Endothelial cell of umbilical vein (primary cell): ENCODE data around the gene RAMP3. TPM values are rescaled to one million over a fixed set of nuclear protein-coding genes. Genes with fewer than 3 reads are reported as not detected.
A peak's percentile ranks its signal among the peaks of the same experiment; 100 is the strongest.

Experiments
- BruUV-seq: library from RNA; stranded (reverse); fragments of 400-500 nt; replicated peaks from 2 replicates; lab custom pipeline; 2021; lab: Mats Ljungman, UMichigan
- CTCF ChIA-PET: fragments of 300-600, 350-600 bp; sonication (Branson Sonifier 250); formaldehyde crosslinking; loops from one replicate; lab custom pipeline; 2021; ENCODE audit warnings: antibody characterized with exemption, inconsistent platforms; lab: Charles Lee
- POLR2A ChIA-PET: fragments of 300-600, 350-600 bp; sonication (Branson Sonifier 250); formaldehyde crosslinking; loops from one replicate; lab custom pipeline; 2021; ENCODE audit warnings: antibody characterized with exemption, inconsistent platforms; lab: Charles Lee
- DNase-seq: peaks from one replicate; pipeline ENCODE4 v3.0.0-alpha.2; 2011; ENCODE audit warnings: low read depth, low spot score
- FAIRE-seq: peaks from 2 replicates; lab custom pipeline; 2011; peaks lifted over from hg19 to GRCh38; lab: Jason Lieb, UNC
- H2AFZ ChIP-seq: 2 replicates; pipeline ENCODE4 v1.6.0; 2012; ENCODE audit warnings: low read depth, low read length, control low read depth, inconsistent platforms
- H3K27ac ChIP-seq: 2 replicates; pipeline ENCODE4 v1.5.1; 2011; ENCODE audit warnings: low read depth, mild to moderate bottlenecking, control low read depth, low read length, moderate library complexity; ENCODE audit not compliant: insufficient read depth
- H3K27me3 ChIP-seq, 2 experiments: 2 replicates each; pipeline versions ENCODE4 v1.6.0 to v1.6.1; 2011; ENCODE audit warnings: low read length in 2 of 2, mixed read lengths in 1 of 2; ENCODE audit not compliant: control insufficient read depth in 2 of 2, insufficient read depth in 2 of 2
- H3K36me3 ChIP-seq, 2 experiments: 2 replicates in 1 of 2; 3 replicates in 1 of 2; pipeline ENCODE4 v1.5.1; 2011; ENCODE audit warnings: low read length in 2 of 2, mild to moderate bottlenecking in 1 of 2, moderate library complexity in 1 of 2; ENCODE audit not compliant: control insufficient read depth in 2 of 2, insufficient read depth in 2 of 2; ENCODE audit errors: extremely low read depth in 1 of 2
- H3K4me1 ChIP-seq: 3 replicates; pipeline ENCODE4 v1.5.1; 2011; ENCODE audit warnings: mild to moderate bottlenecking, low read length; ENCODE audit not compliant: control insufficient read depth, insufficient read depth; ENCODE audit errors: extremely low read depth
- H3K4me2 ChIP-seq: 2 replicates; pipeline ENCODE4 v1.6.1; 2011; ENCODE audit warnings: low read length, control low read depth, mixed read lengths; ENCODE audit not compliant: insufficient read depth
- H3K4me3 ChIP-seq, 3 experiments: fragments of 200-600 bp in 1 of 3; sonication (generic), shearing (Covaris generic) in 1 of 3; replicated peaks in 1 of 3; 2 replicates each; pipeline ENCODE4 v1.5.1; 2011 to 2016; ENCODE audit warnings: control low read depth in 3 of 3, low read length in 3 of 3, mild to moderate bottlenecking in 2 of 3, inconsistent platforms in 1 of 3, low read depth in 1 of 3, moderate library complexity in 1 of 3; ENCODE audit not compliant: insufficient read depth in 1 of 3
- H3K79me2 ChIP-seq: 2 replicates; pipeline ENCODE4 v1.6.0; 2012; ENCODE audit warnings: low read length, inconsistent platforms; ENCODE audit not compliant: control insufficient read depth, insufficient read depth
- H3K9ac ChIP-seq: replicated peaks from 2 replicates; pipeline ENCODE3; 2011; ENCODE audit warnings: low read length, control low read depth; ENCODE audit not compliant: insufficient read depth; ENCODE audit errors: extremely low read depth
- H3K9me1 ChIP-seq: replicated peaks from 3 replicates; pipeline ENCODE4 v1.6.0; 2011; ENCODE audit warnings: mild to moderate bottlenecking, low read length; ENCODE audit not compliant: control insufficient read depth, insufficient read depth; ENCODE audit errors: extremely low read depth
- H3K9me3 ChIP-seq: replicated peaks from 2 replicates; pipeline ENCODE4 v1.5.1; 2012; ENCODE audit warnings: low read length, inconsistent platforms; ENCODE audit not compliant: control insufficient read depth, insufficient read depth
- H4K20me1 ChIP-seq: replicated peaks from 2 replicates; pipeline ENCODE3; 2011; ENCODE audit warnings: mild to moderate bottlenecking, low read length; ENCODE audit not compliant: control insufficient read depth, insufficient read depth; ENCODE audit errors: extremely low read depth
- EZH2 ChIP-seq: IDR thresholded peaks from 2 replicates; pipeline ENCODE4 v1.6.1; 2012; ENCODE audit warnings: borderline replicate concordance, low read depth, mild to moderate bottlenecking, moderate library complexity, low read length, inconsistent platforms; ENCODE audit not compliant: severe bottlenecking
- FOS ChIP-seq: IDR thresholded peaks from 2 replicates; pipeline ENCODE4 v1.6.1; 2011; ENCODE audit warnings: mild to moderate bottlenecking, low read length, moderate library complexity, borderline replicate concordance; ENCODE audit not compliant: insufficient read depth
- GATA2 ChIP-seq: IDR thresholded peaks from 2 replicates; pipeline ENCODE4 v1.7.0; 2011; ENCODE audit warnings: low read depth, mild to moderate bottlenecking, moderate library complexity, mixed read lengths, low read length; ENCODE audit not compliant: insufficient read length, insufficient read depth
- JUN ChIP-seq: IDR thresholded peaks from 2 replicates; pipeline ENCODE4 v1.6.1; 2011; ENCODE audit warnings: borderline replicate concordance, low read depth; ENCODE audit not compliant: insufficient read length, insufficient read depth
- MYC ChIP-seq: IDR thresholded peaks from one replicate; pipeline ENCODE4 v1.6.1; 2011; ENCODE audit warnings: mild to moderate bottlenecking, low read depth, low read length
- POLR2A ChIP-seq: IDR thresholded peaks from 2 replicates; pipeline ENCODE4 v1.6.1; 2012; ENCODE audit warnings: low read depth, mild to moderate bottlenecking, control low read depth, low read length
- POLR2AphosphoS5 ChIP-seq: IDR thresholded peaks from 2 replicates; pipeline ENCODE4 v1.6.1; 2012; ENCODE audit warnings: low read depth, mild to moderate bottlenecking, control low read depth, low read length, moderate library complexity; ENCODE audit not compliant: insufficient read depth
- dilution Hi-C: fragments of 300-500 bp; cut with MboI; formaldehyde crosslinking; loops from one replicate; pipeline ENCODE4 v1.15.0; 2019; ENCODE audit warnings: low sequenced_read_pairs; ENCODE audit not compliant: extremely low pct_ligation_motif_present
- intact Hi-C: fragments of 100-400 bp; cut with micrococcal nuclease; formaldehyde crosslinking; loops from one replicate; pipeline ENCODE4 v1.10.0; 2022
- polyA plus RNA-seq, 4 experiments: library from polyadenylated mRNA; depleted of rRNA in 3 of 4; stranded (reverse) in 3 of 4; unstranded in 1 of 4; fragments of >200 nt; gene quantifications; 2 replicates each; pipeline versions ENCODE4 v1.2.1 to v1.2.3, GENCODE V29; 2011 to 2012; ENCODE audit warnings: missing spikeins in 1 of 4
- total RNA-seq: library from RNA; stranded (reverse); gene quantifications from 2 replicates; pipeline ENCODE4 v1.2.3, GENCODE V29; 2021
- TF ChIP-seq, protein P1 (sequence below), 2 donors: IDR thresholded peaks; 1 replicate in 1 of 2; 2 replicates in 1 of 2; pipeline ENCODE4 v1.5.1; 2011; ENCODE audit warnings: low read length in 2 of 2, mild to moderate bottlenecking in 2 of 2, moderate library complexity in 2 of 2, control low read depth in 1 of 2, inconsistent platforms in 1 of 2, low read depth in 1 of 2; ENCODE audit not compliant: insufficient read depth in 1 of 2; ENCODE audit errors: extremely low read depth in 1 of 2
- TF ChIP-seq, protein P2 (sequence below): IDR thresholded peaks from 2 replicates; pipeline ENCODE4 v1.6.1; 2011; ENCODE audit not compliant: insufficient read depth, insufficient read length

Gene RAMP3
- total and polyA plus RNA-seq, 2 donors (not counting 3 experiments of a cell fraction or from before 2014, with no cell fraction given) = not detected

DNA sequence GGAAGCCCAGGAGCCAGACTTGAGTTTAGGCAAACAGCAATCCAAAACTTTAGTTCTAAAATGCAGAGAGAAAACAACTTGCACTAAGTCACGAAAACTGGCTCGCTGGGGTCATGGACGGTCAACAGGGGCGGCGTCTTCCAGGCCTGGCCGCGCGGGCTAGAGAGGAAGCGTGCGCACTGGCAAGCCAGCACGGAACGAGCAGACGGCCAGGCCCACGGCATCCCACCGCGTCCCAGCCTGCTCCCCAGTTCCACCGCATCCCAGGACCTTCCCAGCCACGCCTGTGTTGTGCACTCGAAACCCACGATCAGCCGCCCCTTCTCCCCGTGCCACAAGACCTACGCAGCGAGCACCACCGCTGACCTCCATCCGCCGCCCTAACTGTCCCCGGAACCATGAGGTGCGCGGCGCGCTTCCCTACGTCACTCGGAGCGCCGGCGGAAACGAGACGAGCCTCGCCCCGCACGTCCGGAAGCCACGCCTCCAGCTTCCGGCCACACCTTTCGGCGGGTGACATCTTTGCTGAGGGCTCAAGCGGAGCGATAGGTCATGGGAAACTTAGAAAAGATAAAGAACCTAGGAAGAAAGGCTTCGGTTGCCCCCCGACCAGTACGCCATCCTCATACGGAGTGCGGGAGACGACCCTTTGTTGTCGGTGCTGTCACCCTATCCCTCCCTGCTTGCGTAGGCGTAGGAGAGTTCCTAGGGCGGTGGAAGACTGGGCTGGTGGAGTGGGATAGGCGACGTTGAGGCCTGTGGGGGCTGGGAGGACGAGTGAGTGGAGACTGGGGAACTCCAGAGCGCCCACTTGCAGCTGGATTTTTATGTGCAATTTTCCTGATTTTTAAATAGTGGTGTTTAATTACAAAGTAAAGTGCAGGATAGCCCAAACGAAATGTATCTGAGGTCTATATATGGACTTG lies 46.0 kb upstream of the RAMP3 start, which contains the start of gene TBRG4:
Gene TBRG4, minus strand, starts transcription at position 400 of the 926 bp plus-strand sequence. CDS start 2,460 bp downstream, outside the sequence.
- peaks cover 40% of the 10 kb centered on the region for H3K79me2 ChIP-seq
- TF ChIP-seq POLR2AphosphoS5 (peak; percentile 95), JUN (no peak), POLR2A (peak; percentile 82), GATA2 (no peak), FOS (no peak), EZH2 (no peak), MYC (peak; percentile 93)
- TF ChIP-seq, protein P1, sequence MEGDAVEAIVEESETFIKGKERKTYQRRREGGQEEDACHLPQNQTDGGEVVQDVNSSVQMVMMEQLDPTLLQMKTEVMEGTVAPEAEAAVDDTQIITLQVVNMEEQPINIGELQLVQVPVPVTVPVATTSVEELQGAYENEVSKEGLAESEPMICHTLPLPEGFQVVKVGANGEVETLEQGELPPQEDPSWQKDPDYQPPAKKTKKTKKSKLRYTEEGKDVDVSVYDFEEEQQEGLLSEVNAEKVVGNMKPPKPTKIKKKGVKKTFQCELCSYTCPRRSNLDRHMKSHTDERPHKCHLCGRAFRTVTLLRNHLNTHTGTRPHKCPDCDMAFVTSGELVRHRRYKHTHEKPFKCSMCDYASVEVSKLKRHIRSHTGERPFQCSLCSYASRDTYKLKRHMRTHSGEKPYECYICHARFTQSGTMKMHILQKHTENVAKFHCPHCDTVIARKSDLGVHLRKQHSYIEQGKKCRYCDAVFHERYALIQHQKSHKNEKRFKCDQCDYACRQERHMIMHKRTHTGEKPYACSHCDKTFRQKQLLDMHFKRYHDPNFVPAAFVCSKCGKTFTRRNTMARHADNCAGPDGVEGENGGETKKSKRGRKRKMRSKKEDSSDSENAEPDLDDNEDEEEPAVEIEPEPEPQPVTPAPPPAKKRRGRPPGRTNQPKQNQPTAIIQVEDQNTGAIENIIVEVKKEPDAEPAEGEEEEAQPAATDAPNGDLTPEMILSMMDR (IDR thresholded peaks at IDR 0.05; ENCODE audit: extremely low read depth in 1 of 2, insufficient read depth in 1 of 2, low read depth in 1 of 2, low read length in 2 of 2) = peak in 1 of 2 donors; percentile 42
- TF ChIP-seq, protein P2, sequence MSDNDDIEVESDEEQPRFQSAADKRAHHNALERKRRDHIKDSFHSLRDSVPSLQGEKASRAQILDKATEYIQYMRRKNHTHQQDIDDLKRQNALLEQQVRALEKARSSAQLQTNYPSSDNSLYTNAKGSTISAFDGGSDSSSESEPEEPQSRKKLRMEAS = peak; percentile 48
- BruUV-seq = TSS peak; percentile 94
- peak within 1 kb of the TSS; percentile 33 to 88 (median 64) for H3K4me3 ChIP-seq
- peak within 1 kb of the TSS; percentile 15 for H2AFZ ChIP-seq
- dilution Hi-C loops (no loop called here), intact Hi-C loops (loop anchor here (1.0 to 5.0 kb wide), 7 partner anchors 25 to 529 kb away; partner anchors contain the start of genes CCM2, H2AZ2, OGDH and PURB)
- H3K9me3 ChIP-seq = no peaks in the 10 kb centered on the region
- peak within 1 kb of the TSS; percentile 63 for H3K9ac ChIP-seq
- H3K9me1 ChIP-seq = no peaks in the 10 kb centered on the region
- H3K27me3 ChIP-seq = peaks cover 11 to 26% of the 10 kb centered on the region in 2 experiments
- peak within 1 kb of the TSS; percentile 92 for H3K4me2 ChIP-seq
- H3K4me1 ChIP-seq = peaks cover 8% of the 10 kb centered on the region
- peak; percentile 97 for FAIRE-seq
- POLR2A ChIA-PET = no interaction called here
- no peaks in the 10 kb centered on the region for H4K20me1 ChIP-seq
- peak within 1 kb of the TSS; percentile 57 for H3K27ac ChIP-seq
- H3K36me3 ChIP-seq = peaks cover 9 to 15% of the 10 kb centered on the region in 2 experiments
- CTCF ChIA-PET = interaction anchor here (1.0 to 3.1 kb wide), 6 partner anchors 11 to 138 kb away, joined by 3 to 23 read pairs (median 6); no protein-coding TSS in a partner anchor
- DNase-seq = peak; percentile 93
